HEK293 (cell line): Measurements from ENCODE around the gene KLHL11.

Experiments used
- ZIC2 ChIP-seq: fragments of 450-650 bp; formaldehyde crosslinking; IDR thresholded peaks from 2 replicates; pipeline ENCODE4 v1.5.1; 2016; ENCODE audit warnings: missing biosample characterization, missing genetic modification characterization
- ZNF600 ChIP-seq: fragments of 450-650 bp; formaldehyde crosslinking; IDR thresholded peaks from 2 replicates; pipeline ENCODE4 v1.5.1; 2016; ENCODE audit warnings: missing biosample characterization, missing genetic modification characterization
- ZNF768 ChIP-seq: fragments of 450-650 bp; formaldehyde crosslinking; IDR thresholded peaks from 2 replicates; pipeline ENCODE4 v1.5.1; 2018; ENCODE audit warnings: missing biosample characterization, mild to moderate bottlenecking, missing genetic modification characterization
- ZNF792 ChIP-seq: fragments of 450-650 bp; formaldehyde crosslinking; IDR thresholded peaks from 2 replicates; pipeline ENCODE4 v1.5.1; 2016; ENCODE audit warnings: missing biosample characterization, missing genetic modification characterization
- TF ChIP-seq, protein P1 (sequence below): fragments of 450-650 bp; formaldehyde crosslinking; conservative IDR thresholded peaks from 2 replicates; pipeline ENCODE4 v1.5.1; 2016; ENCODE audit warnings: low read depth, missing biosample characterization, missing genetic modification characterization
- TF ChIP-seq, protein P2 (sequence below): fragments of 450-650 bp; formaldehyde crosslinking; IDR thresholded peaks from 2 replicates; pipeline ENCODE4 v1.5.1; 2016; ENCODE audit warnings: missing biosample characterization, missing genetic modification characterization
- TF ChIP-seq, protein P3 (sequence below): fragments of 450-650 bp; formaldehyde crosslinking; IDR thresholded peaks from 2 replicates; pipeline ENCODE4 v1.5.1; 2017; ENCODE audit warnings: missing biosample characterization, mild to moderate bottlenecking, missing genetic modification characterization, moderate library complexity

DNA sequence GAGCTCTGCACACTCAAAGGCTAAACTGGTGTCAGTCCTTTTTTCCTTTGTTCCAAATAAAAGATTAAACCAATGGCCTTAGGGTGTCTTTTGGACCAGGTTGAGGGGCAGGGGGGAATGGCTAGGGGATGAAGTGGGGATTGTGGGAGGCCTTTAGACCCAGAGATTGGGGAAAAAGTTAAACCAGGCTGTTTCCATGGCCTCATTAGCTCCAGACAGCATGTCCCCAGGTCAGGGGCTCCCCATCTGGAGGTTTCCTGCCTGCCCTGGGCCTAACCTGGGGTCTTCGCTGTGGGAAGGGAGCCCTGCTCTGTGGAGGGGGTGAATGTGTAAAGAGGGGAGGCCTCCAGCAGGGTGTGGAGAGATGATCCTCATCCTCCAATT is 42.1 kb downstream of the KLHL11 start:
- no peak for TF ChIP-seq ZNF768 (tag by site-specific recombination)
- TF ChIP-seq, protein P1, sequence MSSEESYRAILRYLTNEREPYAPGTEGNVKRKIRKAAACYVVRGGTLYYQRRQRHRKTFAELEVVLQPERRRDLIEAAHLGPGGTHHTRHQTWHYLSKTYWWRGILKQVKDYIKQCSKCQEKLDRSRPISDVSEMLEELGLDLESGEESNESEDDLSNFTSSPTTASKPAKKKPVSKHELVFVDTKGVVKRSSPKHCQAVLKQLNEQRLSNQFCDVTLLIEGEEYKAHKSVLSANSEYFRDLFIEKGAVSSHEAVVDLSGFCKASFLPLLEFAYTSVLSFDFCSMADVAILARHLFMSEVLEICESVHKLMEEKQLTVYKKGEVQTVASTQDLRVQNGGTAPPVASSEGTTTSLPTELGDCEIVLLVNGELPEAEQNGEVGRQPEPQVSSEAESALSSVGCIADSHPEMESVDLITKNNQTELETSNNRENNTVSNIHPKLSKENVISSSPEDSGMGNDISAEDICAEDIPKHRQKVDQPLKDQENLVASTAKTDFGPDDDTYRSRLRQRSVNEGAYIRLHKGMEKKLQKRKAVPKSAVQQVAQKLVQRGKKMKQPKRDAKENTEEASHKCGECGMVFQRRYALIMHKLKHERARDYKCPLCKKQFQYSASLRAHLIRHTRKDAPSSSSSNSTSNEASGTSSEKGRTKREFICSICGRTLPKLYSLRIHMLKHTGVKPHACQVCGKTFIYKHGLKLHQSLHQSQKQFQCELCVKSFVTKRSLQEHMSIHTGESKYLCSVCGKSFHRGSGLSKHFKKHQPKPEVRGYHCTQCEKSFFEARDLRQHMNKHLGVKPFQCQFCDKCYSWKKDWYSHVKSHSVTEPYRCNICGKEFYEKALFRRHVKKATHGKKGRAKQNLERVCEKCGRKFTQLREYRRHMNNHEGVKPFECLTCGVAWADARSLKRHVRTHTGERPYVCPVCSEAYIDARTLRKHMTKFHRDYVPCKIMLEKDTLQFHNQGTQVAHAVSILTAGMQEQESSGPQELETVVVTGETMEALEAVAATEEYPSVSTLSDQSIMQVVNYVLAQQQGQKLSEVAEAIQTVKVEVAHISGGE (tag by site-specific recombination), result no peak
- TF ChIP-seq ZNF792, result no peak
- TF ChIP-seq ZNF600, result no peak
- TF ChIP-seq, protein P2, sequence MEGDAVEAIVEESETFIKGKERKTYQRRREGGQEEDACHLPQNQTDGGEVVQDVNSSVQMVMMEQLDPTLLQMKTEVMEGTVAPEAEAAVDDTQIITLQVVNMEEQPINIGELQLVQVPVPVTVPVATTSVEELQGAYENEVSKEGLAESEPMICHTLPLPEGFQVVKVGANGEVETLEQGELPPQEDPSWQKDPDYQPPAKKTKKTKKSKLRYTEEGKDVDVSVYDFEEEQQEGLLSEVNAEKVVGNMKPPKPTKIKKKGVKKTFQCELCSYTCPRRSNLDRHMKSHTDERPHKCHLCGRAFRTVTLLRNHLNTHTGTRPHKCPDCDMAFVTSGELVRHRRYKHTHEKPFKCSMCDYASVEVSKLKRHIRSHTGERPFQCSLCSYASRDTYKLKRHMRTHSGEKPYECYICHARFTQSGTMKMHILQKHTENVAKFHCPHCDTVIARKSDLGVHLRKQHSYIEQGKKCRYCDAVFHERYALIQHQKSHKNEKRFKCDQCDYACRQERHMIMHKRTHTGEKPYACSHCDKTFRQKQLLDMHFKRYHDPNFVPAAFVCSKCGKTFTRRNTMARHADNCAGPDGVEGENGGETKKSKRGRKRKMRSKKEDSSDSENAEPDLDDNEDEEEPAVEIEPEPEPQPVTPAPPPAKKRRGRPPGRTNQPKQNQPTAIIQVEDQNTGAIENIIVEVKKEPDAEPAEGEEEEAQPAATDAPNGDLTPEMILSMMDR, result no peak
- no peak for TF ChIP-seq ZIC2 (tag by site-specific recombination)
- TF ChIP-seq, protein P3, sequence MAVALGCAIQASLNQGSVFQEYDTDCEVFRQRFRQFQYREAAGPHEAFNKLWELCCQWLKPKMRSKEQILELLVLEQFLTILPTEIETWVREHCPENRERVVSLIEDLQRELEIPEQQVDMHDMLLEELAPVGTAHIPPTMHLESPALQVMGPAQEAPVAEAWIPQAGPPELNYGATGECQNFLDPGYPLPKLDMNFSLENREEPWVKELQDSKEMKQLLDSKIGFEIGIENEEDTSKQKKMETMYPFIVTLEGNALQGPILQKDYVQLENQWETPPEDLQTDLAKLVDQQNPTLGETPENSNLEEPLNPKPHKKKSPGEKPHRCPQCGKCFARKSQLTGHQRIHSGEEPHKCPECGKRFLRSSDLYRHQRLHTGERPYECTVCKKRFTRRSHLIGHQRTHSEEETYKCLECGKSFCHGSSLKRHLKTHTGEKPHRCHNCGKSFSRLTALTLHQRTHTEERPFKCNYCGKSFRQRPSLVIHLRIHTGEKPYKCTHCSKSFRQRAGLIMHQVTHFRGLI, result no peak
